Ovary (tissue), 9 donors: Measurements from ENCODE around the gene CDK18. TPM values are rescaled to one million over a fixed set of nuclear protein-coding genes. Genes with fewer than 3 reads are reported as not detected.

Experiments used
- DNase-seq, 5 donors: peaks; one replicate each; pipeline ENCODE4 v3.0.0-alpha.2; 2019 to 2020
- H3K27ac ChIP-seq, 2 donors: fragments of 200-600 bp; one replicate each; pipeline versions ENCODE4 v1.5.1 to v1.8.0; 2019 to 2022
- H3K27me3 ChIP-seq: fragments of 200-600 bp; one replicate; pipeline ENCODE4 v1.8.0; 2022
- H3K36me3 ChIP-seq: fragments of 200-600 bp; sonication (generic); one replicate; pipeline ENCODE4 v1.5.1; 2019
- H3K4me1 ChIP-seq: one replicate; pipeline ENCODE4 v1.8.1; 2013; ENCODE audit warnings: mild to moderate bottlenecking, moderate library complexity; ENCODE audit not compliant: insufficient read depth
- H3K4me3 ChIP-seq: fragments of 200-600 bp; sonication (generic); one replicate; pipeline ENCODE4 v1.5.1; 2017
- H3K9me3 ChIP-seq, 2 donors: fragments of 200-600 bp in 1 of 2; sonication (generic) in 1 of 2; one replicate each; pipeline versions ENCODE4 v1.5.1 to v1.8.1; 2013 to 2019; ENCODE audit warnings: mild to moderate bottlenecking in 1 of 2, moderate library complexity in 1 of 2
- CTCF ChIP-seq, 3 donors: fragments of 450-650 bp in 2 of 3; fragments of 200-600 bp in 1 of 3; IDR thresholded peaks; one replicate each; pipeline versions ENCODE4 v1.5.1 to v1.8.0; 2016 to 2022; ENCODE audit warnings: antibody characterized with exemption in 3 of 3, mild to moderate bottlenecking in 1 of 3
- EP300 ChIP-seq: sonication (generic); formaldehyde crosslinking; IDR thresholded peaks from one replicate; pipeline ENCODE4 v1.6.1; 2017; ENCODE audit warnings: antibody characterized with exemption
- POLR2A ChIP-seq: fragments of 450-650 bp; IDR thresholded peaks from one replicate; pipeline ENCODE4 v1.6.1; 2017; ENCODE audit warnings: antibody characterized with exemption, mild to moderate bottlenecking, moderate library complexity
- whole genome bisulfite sequencing, 3 donors: extraction: QIAGEN DNeasy Blood & Tissue Kit in 1 of 3; methylation state at CpG; one replicate each; pipeline versions ENCODE4 v1.1.5 to v1.1.7; 2013 to 2017; 5-methylcytosine and 5-hydroxymethylcytosine counted together
- intact Hi-C, 4 donors: fragments of 100-400 bp; cut with DNase I; formaldehyde crosslinking; loops; one replicate each; pipeline versions ENCODE4 v1.11.0 to v1.15.1; 2022 to 2023
- polyA plus RNA-seq, 2 donors: library from polyadenylated mRNA; stranded (reverse); fragments of 200-250 nt in 1 of 2; fragments of 350-450 nt in 1 of 2; fragmentation: Illumina TruSeq in 1 of 2; extraction: RNeasy Lipid Tissue Mini Kit (QIAGEN cat#74804) in 1 of 2; gene quantifications; one replicate each; pipeline ENCODE4 v1.2.3, GENCODE V29; 2013 to 2014
- total RNA-seq, 7 donors: library from RNA; depleted of rRNA in 2 of 7; stranded (reverse); fragments of >200 nt in 2 of 7; fragmentation: NEBNext Ultra II Directional in 3 of 7; extraction: Animal tissue kit (Norgen Biotek cat#: 25700) in 3 of 7; gene quantifications; one replicate each; pipeline versions ENCODE4 v1.1.0 to v1.2.4, GENCODE V29; 2016 to 2023
- donor health status: DM: no; HTN: no; CAD: no; lungs with moderate emphysema.
- donor health status: DM: no; HTN: no; CAD: no.
- donor health status: Bipolar disorder and iron deficiency.
- donor health status: DM: yes; HTN: yes; CAD: no.
- donor health status: DM: no; HTN: no; CAD: no.
- donor health status: DM: yes; HTN: yes; CAD: no.

Gene CDK18
- total and polyA plus RNA-seq, 9 donors, result 6.3 to 31.5 (median 18.8) TPM

DNA sequence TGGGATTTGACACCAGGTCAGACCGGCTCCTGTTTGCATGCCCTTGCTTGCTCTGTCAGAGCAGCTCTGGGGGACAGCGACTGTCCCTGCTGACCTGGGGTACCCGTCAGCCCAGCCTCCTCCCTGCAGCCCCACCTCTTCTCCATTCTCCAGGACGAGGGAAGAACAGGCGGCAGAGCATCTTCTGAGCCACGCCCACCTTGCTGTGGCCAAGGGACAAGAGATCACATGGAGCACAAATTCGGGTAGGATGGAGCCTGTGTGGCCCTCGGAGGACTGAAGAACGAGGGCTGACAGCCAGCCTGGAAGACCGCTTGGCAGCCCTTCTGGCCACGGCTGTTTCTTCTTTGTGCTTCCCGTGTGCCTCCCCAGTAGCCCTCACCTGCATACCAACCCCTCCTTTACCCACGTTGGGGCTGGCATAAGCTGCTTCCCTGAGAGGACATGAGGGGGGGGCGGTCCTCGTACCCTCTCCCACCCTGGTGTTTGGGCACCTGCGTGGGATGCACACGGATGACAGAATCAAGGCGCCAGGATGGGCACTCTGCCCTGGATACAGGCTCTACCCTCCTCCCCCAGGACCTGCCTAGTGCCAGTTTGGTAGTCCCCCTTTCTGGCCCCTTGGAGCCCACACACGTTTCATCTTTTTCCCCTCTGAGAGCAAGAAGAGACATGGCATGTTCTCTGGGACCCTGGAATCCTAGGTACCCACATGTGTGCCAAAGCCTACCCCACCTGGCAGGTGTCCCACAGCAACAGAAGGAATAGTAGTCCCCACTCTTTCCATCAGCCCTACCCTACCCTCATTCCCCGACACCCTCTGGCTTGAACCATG lies 26.9 kb downstream of the CDK18 start:
- H3K36me3 ChIP-seq, result no peaks in the 10 kb centered on the region
- intact Hi-C loops, result loop anchor here in 1 of 4 donors (10.0 kb wide), 1 partner anchor 53 kb away; no protein-coding TSS in a partner anchor
- 82 to 87% (median 82%) methylated on average over 20 of the region's 20 CpGs for WGBS, 3 donors
- H3K9me3 ChIP-seq, result no peaks in the 10 kb centered on the region
- no peak overlapping the region for H3K27ac ChIP-seq
- no peaks in the 10 kb centered on the region for H3K27me3 ChIP-seq
- DNase-seq, result peak in 1 of 5 donors; percentile 31
- H3K4me1 ChIP-seq, result peaks cover 3% of the 10 kb centered on the region
- H3K4me3 ChIP-seq, result no peak overlapping the region
- no peak for TF ChIP-seq CTCF (IDR thresholded peaks at IDR 0.05)
- TF ChIP-seq EP300, result no peak
- TF ChIP-seq POLR2A, result no peak

DNA sequence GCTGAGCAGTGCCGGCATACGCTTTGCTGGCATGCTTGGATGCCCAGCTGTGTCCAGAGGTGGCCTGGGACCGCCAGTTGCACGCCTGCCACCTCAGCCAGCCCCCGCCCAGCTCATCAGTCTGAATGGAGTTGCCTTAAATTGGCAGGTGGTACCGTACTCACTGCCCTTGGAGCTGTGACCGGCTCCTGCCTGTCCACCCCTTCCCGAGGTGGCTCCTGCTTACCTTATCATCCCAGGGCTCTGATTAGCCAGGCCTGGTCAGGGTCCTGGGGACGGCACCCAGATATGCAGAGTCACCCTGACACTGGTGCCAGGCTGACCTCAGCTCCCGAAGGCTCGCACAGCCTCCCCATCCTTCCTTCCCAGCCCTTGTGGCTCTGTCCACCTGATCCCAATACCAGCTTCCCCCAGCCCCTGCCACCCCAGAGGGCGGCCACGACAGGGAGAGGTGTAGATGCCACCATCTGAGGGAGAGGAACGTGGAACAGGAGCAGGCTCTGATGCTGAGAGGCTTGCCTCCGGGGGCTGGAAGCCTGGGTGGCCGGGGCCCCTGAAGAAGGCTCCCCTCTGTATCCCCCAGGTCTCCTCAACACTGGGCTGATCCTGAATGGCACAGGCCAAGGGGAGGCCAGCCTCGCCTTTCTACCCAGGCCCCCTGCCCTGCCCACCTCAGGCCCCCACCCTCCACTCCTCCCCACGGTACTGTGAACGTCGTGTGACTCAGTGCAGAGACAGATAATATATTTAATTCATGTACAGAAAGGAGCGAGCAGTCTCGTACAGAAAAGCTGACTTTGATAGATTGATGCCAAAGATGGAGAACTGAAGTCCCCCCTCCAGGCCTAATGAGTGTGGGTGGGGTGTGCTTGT lies 27.8 kb downstream of the CDK18 start:
- no peak for DNase-seq
- no peaks in the 10 kb centered on the region for H3K9me3 ChIP-seq
- 88 to 90% (median 88%) methylated on average over 22 of the region's 22 CpGs for WGBS, 3 donors
- H3K36me3 ChIP-seq, result no peaks in the 10 kb centered on the region
- no peak overlapping the region for H3K4me3 ChIP-seq
- intact Hi-C loops, result loop anchor here in 1 of 4 donors (10.0 kb wide), 1 partner anchor 53 kb away; no protein-coding TSS in a partner anchor
- TF ChIP-seq CTCF (IDR thresholded peaks at IDR 0.05), result no peak
- no peak for TF ChIP-seq POLR2A
- no peak for TF ChIP-seq EP300
- H3K27ac ChIP-seq, result no peak overlapping the region
- H3K27me3 ChIP-seq, result no peaks in the 10 kb centered on the region
- H3K4me1 ChIP-seq, result peaks cover 3% of the 10 kb centered on the region

- no peak overlapping the region for H3K27ac ChIP-seq
- H3K9me3 ChIP-seq, result no peaks in the 10 kb centered on the region
- no peak for DNase-seq
- intact Hi-C loops, result loop anchor here in 1 of 4 donors (10.0 kb wide), 1 partner anchor 52 kb away; no protein-coding TSS in a partner anchor
- no peaks in the 10 kb centered on the region for H3K27me3 ChIP-seq
- WGBS, 3 donors, result 83 to 92% (median 86%) methylated on average over 12 of the region's 12 CpGs
- no peaks in the 10 kb centered on the region for H3K36me3 ChIP-seq
- H3K4me1 ChIP-seq, result peaks cover 3% of the 10 kb centered on the region
- TF ChIP-seq POLR2A, result no peak
- TF ChIP-seq CTCF (IDR thresholded peaks at IDR 0.05), result no peak
- TF ChIP-seq EP300, result no peak
- no peak overlapping the region for H3K4me3 ChIP-seq
Observed at GRCh38 chr1:205532996-205533735, 28.7 kb downstream of the CDK18 start.
